Measurements from ENCODE around the gene CSNK1E. TPM values are rescaled to one million over a fixed set of nuclear protein-coding genes. Genes with fewer than 3 reads are reported as not detected.

CSNK1E gene
- total and polyA plus RNA-seq, 9 of the 15 experiments (the other 6 are each of a cell fraction or from before 2014, with no cell fraction given), result 2.7 to 70.0 (median 41.3) TPM

DNA sequence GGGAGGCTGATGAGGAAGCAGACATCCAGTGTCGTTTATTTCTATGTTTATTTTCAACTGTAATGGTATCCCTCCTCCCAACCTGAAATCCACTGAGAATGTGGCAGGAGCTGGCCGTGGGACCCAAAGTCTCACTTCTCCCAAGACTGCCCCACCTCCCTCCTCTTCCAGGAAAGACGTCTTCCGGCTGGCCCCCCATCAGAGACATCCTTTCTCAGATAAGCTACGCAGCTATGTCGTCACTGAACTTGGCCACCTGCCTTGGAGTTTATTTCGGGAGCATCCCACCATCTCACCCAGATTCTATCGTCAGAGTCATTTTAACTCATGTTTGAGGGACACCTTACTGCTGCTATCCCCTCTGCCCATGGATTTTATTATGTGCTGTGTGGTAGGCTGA is 58.3 kb downstream of the CSNK1E start:
- intact Hi-C loops (cut with micrococcal nuclease), result no loop called here
- POLR2A ChIA-PET, result interaction anchor here (0.9 to 1.4 kb wide), 3 partner anchors 8 to 26 kb away, joined by 3 to 4 read pairs (median 3); no protein-coding TSS in a partner anchor
- H2AFZ ChIP-seq (ENCODE audit: low read depth, low read length), result no peak overlapping the region
- no peaks in the 10 kb centered on the region for H3K9me3 ChIP-seq (replicated peaks; ENCODE audit: control insufficient read depth, insufficient read depth, low read depth, low read length)
- no peak overlapping the region for H3K27ac ChIP-seq (ENCODE audit: extremely low read depth, low read depth, low read length)
- BruUV-seq (replicated peaks), result no TSS peak
- CTCF ChIA-PET (ENCODE audit: low intra/inter-chr PET ratio), result no interaction called here
- H3K4me1 ChIP-seq (replicated peaks in 1 of 2; ENCODE audit: control insufficient read depth in 2 of 2, insufficient read depth in 2 of 2, low read length in 2 of 2), result peaks cover 13 to 18% of the 10 kb centered on the region in 2 experiments; a peak in 4 of 5 replicates
- no peak overlapping the region; the same call in 1 of the 2 replicates for H3K4me2 ChIP-seq (ENCODE audit: insufficient read depth, low read length)
- H3K9me1 ChIP-seq (ENCODE audit: control insufficient read depth, insufficient read depth, low read length), result no peaks in the 10 kb centered on the region
- H3K27me3 ChIP-seq (ENCODE audit: control insufficient read depth in 2 of 2, insufficient read depth in 2 of 2, low read length in 2 of 2), result no peaks in the 10 kb centered on the region
- ATAC-seq (peak; percentile 18; the same call in 1 of the 3 replicates), DNase-seq (ENCODE audit: extremely low read depth in 1 of 4, low spot score in 3 of 4) (peak in 2 of 4 experiments; percentile 33 to 53), FAIRE-seq (no peak)
- in situ Hi-C loops (cut with MboI), result no loop called here
- peaks cover 4% of the 10 kb centered on the region; the same call in 2 of the 3 replicates for H3K36me3 ChIP-seq (ENCODE audit: control insufficient read depth, insufficient read depth, low read length)
- H4K20me1 ChIP-seq (replicated peaks; ENCODE audit: control insufficient read depth, insufficient read depth, low read length), result no peaks in the 10 kb centered on the region
- H3K9ac ChIP-seq (ENCODE audit: insufficient read depth in 1 of 2, low read depth in 2 of 2, low read length in 2 of 2), result no peak overlapping the region
- H3K4me3 ChIP-seq, result no peak overlapping the region
- WGBS (ENCODE audit: insufficient coverage, low coverage, missing lambda C conversion rate), result 0% methylated on average over 6 of the region's 8 CpGs
- peaks cover 29% of the 10 kb centered on the region for H3K79me2 ChIP-seq (ENCODE audit: control insufficient read depth, insufficient read depth, low read length)
- TF ChIP-seq, protein P1, sequence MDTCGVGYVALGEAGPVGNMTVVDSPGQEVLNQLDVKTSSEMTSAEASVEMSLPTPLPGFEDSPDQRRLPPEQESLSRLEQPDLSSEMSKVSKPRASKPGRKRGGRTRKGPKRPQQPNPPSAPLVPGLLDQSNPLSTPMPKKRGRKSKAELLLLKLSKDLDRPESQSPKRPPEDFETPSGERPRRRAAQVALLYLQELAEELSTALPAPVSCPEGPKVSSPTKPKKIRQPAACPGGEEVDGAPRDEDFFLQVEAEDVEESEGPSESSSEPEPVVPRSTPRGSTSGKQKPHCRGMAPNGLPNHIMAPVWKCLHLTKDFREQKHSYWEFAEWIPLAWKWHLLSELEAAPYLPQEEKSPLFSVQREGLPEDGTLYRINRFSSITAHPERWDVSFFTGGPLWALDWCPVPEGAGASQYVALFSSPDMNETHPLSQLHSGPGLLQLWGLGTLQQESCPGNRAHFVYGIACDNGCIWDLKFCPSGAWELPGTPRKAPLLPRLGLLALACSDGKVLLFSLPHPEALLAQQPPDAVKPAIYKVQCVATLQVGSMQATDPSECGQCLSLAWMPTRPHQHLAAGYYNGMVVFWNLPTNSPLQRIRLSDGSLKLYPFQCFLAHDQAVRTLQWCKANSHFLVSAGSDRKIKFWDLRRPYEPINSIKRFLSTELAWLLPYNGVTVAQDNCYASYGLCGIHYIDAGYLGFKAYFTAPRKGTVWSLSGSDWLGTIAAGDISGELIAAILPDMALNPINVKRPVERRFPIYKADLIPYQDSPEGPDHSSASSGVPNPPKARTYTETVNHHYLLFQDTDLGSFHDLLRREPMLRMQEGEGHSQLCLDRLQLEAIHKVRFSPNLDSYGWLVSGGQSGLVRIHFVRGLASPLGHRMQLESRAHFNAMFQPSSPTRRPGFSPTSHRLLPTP (IDR thresholded peaks at IDR 0.05; ENCODE audit: borderline replicate concordance, extremely low read depth, insufficient read length), result no peak
- TF ChIP-seq CTBP1 (IDR thresholded peaks at IDR 0.05; ENCODE audit: borderline replicate concordance), result peak; percentile 66
- TF ChIP-seq CREM (IDR thresholded peaks at IDR 0.05; ENCODE audit: low read depth), result peak; percentile 74
- TF ChIP-seq MTA3 (IDR thresholded peaks at IDR 0.05; ENCODE audit: borderline replicate concordance), result no peak
- TF ChIP-seq, protein P2, sequence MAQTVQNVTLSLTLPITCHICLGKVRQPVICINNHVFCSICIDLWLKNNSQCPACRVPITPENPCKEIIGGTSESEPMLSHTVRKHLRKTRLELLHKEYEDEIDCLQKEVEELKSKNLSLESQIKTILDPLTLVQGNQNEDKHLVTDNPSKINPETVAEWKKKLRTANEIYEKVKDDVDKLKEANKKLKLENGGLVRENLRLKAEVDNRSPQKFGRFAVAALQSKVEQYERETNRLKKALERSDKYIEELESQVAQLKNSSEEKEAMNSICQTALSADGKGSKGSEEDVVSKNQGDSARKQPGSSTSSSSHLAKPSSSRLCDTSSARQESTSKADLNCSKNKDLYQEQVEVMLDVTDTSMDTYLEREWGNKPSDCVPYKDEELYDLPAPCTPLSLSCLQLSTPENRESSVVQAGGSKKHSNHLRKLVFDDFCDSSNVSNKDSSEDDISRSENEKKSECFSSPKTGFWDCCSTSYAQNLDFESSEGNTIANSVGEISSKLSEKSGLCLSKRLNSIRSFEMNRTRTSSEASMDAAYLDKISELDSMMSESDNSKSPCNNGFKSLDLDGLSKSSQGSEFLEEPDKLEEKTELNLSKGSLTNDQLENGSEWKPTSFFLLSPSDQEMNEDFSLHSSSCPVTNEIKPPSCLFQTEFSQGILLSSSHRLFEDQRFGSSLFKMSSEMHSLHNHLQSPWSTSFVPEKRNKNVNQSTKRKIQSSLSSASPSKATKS (CRISPR knock-in tag; IDR thresholded peaks at IDR 0.05), result no peak
- TF ChIP-seq, protein P3, sequence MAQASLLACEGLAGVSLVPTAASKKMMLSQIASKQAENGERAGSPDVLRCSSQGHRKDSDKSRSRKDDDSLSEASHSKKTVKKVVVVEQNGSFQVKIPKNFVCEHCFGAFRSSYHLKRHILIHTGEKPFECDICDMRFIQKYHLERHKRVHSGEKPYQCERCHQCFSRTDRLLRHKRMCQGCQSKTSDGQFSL (CRISPR knock-in tag; IDR thresholded peaks at IDR 0.05), result no peak
- TF ChIP-seq, protein P3 (tag; IDR thresholded peaks at IDR 0.05), result no peak
- no peak for TF ChIP-seq RNF2 (IDR thresholded peaks at IDR 0.05)
- TF ChIP-seq, protein P4, sequence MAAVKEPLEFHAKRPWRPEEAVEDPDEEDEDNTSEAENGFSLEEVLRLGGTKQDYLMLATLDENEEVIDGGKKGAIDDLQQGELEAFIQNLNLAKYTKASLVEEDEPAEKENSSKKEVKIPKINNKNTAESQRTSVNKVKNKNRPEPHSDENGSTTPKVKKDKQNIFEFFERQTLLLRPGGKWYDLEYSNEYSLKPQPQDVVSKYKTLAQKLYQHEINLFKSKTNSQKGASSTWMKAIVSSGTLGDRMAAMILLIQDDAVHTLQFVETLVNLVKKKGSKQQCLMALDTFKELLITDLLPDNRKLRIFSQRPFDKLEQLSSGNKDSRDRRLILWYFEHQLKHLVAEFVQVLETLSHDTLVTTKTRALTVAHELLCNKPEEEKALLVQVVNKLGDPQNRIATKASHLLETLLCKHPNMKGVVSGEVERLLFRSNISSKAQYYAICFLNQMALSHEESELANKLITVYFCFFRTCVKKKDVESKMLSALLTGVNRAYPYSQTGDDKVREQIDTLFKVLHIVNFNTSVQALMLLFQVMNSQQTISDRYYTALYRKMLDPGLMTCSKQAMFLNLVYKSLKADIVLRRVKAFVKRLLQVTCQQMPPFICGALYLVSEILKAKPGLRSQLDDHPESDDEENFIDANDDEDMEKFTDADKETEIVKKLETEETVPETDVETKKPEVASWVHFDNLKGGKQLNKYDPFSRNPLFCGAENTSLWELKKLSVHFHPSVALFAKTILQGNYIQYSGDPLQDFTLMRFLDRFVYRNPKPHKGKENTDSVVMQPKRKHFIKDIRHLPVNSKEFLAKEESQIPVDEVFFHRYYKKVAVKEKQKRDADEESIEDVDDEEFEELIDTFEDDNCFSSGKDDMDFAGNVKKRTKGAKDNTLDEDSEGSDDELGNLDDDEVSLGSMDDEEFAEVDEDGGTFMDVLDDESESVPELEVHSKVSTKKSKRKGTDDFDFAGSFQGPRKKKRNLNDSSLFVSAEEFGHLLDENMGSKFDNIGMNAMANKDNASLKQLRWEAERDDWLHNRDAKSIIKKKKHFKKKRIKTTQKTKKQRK (IDR thresholded peaks at IDR 0.05; ENCODE audit: borderline replicate concordance, low read depth, low read length), result no peak
- no peak for TF ChIP-seq DNMT1 (IDR thresholded peaks at IDR 0.05)
- TF ChIP-seq RAD51 (IDR thresholded peaks at IDR 0.05; ENCODE audit: borderline replicate concordance, low read depth), result no peak
- TF ChIP-seq MAFF (IDR thresholded peaks at IDR 0.05; ENCODE audit: low read length), result no peak
- TF ChIP-seq CCNT2 (IDR thresholded peaks at IDR 0.05; ENCODE audit: borderline replicate concordance, extremely low read depth, insufficient read length, low read depth, low read length), result no peak
